GM21529 (cell line): ENCODE results near the gene ROR1.

Experiments used
- ATAC-seq: cut with Tn5 transposase; IDR thresholded peaks from one replicate; pipeline ENCODE4 v1.9.1; 2021; ENCODE audit not compliant: unreplicated experiment

Gene ROR1

DNA sequence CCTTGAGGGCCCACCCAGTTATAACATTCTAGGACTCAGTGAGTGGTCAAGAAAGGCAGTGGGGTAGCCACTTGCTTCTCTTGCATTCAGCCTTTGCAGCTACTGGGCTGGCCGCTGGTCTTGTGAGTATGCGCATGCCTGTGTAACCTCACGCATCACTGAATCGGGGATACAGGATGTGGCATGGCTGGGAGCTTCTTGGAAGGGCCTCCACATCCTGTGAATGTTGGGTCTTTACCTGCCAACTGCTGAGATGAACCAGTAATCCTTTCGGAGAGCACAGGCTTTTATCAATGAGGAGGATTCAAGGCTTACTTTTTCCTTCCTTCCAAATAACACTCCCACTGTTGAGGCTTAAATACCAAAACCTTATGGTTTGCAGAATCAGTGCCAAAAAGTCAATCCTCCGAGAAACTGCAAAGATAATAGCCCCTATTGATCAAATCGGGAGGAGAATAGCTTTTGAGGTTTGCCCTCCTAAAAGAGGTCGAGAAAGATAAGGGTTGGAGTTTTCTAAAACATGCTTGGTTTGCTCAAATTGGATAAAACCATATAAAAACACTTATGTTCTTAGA is 230.7 kb downstream of the ROR1 start:
- ATAC-seq, result no peak

- no peak for ATAC-seq
Observed at GRCh38 chr1:64005801-64006200, 232.0 kb downstream of the ROR1 start.

DNA sequence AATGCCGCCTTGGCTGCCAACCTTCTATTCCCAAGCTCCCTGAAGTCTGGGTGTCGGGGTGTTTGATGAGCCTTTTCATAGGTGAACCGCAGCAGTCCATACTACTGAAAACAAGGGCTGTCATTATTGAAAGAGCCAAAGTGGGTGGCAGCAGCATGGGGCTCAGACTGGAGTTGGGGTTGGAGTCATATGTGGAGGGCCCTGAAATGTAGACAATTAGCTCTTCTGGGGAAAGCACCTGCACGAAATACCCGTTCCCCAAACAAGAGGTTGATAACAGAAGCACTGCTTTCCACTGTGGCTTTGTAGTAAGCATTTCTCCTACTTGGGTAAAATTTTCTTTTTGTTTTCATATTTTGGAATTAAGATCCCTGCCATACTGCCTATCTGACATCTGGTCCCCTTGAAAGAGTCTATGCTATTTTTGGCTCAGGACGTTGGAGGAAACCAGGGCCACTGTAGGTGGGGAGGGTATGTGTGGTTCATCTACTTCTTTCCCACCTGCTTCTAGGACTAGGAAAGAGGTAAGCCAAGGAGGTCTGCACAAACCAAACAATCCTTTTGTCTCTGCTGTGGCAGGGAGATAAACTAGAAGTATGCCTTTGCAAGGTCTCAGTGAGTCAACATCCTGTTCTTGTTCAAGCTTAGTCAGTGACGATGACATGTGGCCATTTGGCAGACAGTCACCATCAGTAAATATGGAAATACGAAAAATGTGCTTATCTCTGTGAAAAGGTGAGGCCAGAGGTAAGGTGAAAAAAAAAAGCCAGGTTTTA is 232.6 kb downstream of the ROR1 start:
- no peak for ATAC-seq

DNA sequence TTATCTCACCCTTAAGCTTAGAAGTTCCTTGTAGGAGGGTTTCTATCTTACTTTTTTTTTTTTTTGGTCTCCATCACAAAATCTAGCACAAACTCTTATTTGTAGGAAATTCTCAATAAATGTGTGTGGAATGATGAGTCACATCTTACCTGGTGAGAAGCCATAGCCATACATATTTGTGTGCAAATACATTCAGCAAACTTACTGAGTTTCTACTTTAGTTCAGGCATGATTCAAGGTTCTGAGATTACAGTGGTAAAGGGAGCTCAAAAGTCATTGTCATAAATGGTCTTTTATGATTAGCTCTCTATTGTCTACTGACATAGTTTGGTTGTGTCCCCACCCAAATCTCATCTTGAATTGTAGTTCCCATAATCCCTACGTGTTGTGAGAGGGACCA is 236.5 kb downstream of the ROR1 start:
- ATAC-seq, result no peak

DNA sequence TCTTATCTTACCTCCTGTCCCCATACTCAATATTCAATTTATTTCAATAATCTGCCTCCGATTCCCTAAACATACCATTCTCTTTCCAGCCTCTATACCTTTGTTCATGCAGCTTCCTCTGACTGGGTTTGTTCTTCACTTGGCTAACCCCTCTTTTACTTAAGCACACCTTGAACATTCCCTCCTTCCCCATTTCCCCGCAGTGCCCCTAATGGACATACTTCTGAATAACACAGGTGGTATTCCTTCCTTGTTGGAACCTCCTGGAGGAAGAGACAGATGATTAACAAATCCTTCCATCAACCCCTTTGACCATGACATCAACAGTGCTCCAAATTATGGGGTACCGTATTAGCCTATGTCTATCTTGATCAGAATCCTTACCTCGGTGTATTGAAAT is 239.6 kb downstream of the ROR1 start:
- ATAC-seq, result no peak

- ATAC-seq, result peak; percentile 73
Observed at GRCh38 chr1:64019818-64020217, 246.0 kb downstream of the ROR1 start.

- ATAC-seq, result no peak
Observed at GRCh38 chr1:64021066-64021465, 247.2 kb downstream of the ROR1 start.

DNA sequence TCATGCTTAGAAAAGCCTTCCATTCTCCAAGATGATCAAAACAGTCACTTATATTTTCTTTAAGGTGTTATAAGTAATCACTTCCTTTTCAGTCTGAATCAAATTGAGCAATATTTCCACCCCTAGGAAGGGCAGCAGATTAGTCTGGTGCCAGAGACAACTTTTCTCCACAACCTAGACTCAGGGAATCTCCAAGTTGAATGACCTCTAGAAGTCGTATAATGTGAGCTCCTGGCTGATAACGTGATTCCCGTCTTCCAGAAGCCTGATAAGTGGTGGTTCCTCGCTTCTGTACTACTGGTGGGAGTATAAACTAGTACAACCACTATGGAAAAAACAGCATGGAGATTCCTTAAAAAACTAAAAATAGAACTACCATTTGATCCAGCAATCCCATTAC is 251.2 kb downstream of the ROR1 start:
- ATAC-seq, result no peak

GRCh38 chr1:64029037-64029436 is 255.2 kb downstream of the ROR1 start:
- ATAC-seq, result no peak

- ATAC-seq, result no peak
Observed at GRCh38 chr1:64030411-64030810, 256.6 kb downstream of the ROR1 start.

- ATAC-seq, result no peak
Observed at GRCh38 chr1:64031236-64031635, 257.4 kb downstream of the ROR1 start.

GRCh38 chr1:64033667-64034220 is 259.9 kb downstream of the ROR1 start:
- no peak for ATAC-seq

DNA sequence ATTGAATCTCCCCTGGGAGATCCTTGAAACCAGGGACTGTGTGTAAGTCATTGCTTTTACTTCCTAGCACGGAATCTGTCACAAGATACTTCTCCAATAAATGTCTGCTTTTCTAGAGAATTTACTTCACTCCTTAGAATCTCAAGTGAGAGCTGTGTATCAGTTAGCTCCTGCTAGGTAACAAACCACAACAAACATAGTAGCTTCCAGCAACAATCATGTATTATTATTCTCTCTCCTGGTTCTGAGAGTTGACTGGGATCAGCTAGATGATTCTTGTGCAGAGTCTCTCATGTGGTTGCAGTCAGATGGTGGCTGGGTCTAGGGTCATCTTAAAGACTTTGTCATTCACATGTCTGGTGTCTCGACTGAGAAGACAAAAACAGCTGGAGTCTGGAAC is 262.7 kb downstream of the ROR1 start:
- ATAC-seq, result no peak

GRCh38 chr1:64038119-64038518 is 264.3 kb downstream of the ROR1 start:
- no peak for ATAC-seq

- no peak for ATAC-seq
Observed at GRCh38 chr1:64038965-64039364, 265.1 kb downstream of the ROR1 start.

GRCh38 chr1:64039390-64039926 is 265.6 kb downstream of the ROR1 start:
- no peak for ATAC-seq

DNA sequence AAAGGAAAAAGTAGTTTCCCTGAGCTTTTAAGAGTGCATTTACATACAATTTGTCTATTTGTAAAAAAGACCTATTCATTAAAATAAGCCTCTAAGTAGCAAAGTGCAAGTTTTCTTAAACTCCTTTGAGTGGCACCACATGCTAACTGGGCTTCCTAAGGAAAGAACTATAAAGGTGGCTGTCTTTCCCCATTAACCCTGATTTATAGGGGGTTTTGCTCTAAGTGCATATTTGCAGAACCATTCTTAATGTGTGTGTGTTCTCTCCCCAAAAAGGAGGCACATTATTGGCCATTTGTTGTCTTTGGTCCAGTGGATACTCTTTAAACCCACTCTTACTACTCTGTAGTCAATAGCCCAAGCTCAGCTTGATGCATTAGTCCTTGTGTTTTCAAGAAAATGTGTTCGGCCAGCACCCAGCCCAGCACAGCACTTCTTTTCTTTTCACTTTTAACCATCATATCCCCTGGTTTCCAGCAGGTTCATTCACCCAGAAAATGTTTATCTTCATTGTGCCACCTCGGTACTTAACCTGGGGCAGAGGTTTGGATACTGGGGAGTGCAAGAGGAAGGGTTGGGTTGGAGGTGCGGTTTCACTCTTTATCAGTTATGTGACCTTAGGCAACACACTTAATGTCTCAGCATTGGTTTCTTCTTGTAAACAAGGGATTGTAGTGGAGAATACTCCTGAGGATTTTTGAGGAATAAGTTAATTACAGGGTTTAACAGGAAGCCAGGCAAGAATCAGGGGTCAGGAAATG is 267.7 kb downstream of the ROR1 start:
- ATAC-seq, result no peak

GRCh38 chr1:64042331-64043100 is 268.7 kb downstream of the ROR1 start:
- ATAC-seq, result no peak

GRCh38 chr1:64043288-64043687 is 269.5 kb downstream of the ROR1 start:
- no peak for ATAC-seq

DNA sequence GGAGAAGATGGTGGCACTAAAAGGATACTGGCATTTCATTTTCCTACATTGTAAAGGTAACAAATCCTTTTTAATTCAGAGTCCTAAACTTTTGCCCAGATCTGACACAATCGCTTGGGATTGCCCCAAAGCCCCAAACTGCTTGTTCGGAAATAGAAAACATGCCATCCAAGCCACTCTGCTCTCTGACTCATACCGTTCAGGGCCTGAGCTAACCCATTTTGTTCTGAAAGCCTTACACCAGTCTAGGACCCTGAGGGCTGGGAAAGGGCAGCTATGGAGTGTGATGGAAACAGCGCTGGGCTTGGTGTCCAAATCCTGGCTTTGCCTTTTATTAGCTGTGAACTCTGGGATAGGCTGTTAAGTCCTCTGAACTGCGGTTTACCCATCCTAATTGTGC is 270.2 kb downstream of the ROR1 start:
- ATAC-seq, result no peak

GRCh38 chr1:64046243-64046642 is 272.4 kb downstream of the ROR1 start:
- no peak for ATAC-seq
